Measurements from ENCODE around the gene STAT1.
"Not testable (repeated sequence)": the region's sequence is repeated elsewhere in the genome, so short reads cannot be mapped to it uniquely, and the experiment has no call there.

STAT1 gene

DNA sequence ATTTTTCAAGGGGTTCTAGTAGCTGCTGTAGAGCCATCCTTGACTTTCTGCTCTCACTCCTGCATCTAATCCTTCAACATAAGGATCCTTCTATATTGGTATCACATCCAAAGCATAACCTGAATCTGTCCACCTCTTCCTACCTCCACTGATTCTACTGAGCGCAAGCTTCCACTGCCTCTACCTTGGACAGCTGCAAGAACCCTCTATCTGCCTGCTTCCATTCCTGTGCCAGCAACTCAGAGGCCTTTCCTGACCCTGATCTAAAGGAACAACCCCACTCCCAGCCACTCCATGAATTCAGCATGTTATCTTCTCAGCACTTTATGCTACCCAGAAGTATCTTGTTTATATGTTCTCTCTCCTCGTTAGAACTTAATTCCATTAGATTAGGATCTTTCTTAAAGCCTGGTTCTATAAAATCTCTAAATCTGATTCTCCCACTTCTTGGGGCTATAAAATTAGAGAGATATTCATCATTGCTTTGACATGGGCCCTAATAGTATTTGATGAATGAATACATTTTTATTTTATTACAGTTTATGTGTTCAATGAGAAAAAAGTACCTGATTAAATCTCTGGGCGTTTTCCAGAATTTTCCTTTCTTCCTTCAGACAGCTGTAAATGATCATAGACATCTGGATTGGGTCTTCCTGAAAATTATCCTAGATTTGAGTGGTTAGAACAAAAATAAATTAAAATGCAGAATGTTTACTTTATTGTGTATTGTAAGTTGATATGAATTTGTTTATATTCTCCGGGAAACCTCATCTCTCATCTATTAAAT, 6.8 kb downstream of the STAT1 start:
- DNase-seq (ENCODE audit: low read depth), result no peak

DNA sequence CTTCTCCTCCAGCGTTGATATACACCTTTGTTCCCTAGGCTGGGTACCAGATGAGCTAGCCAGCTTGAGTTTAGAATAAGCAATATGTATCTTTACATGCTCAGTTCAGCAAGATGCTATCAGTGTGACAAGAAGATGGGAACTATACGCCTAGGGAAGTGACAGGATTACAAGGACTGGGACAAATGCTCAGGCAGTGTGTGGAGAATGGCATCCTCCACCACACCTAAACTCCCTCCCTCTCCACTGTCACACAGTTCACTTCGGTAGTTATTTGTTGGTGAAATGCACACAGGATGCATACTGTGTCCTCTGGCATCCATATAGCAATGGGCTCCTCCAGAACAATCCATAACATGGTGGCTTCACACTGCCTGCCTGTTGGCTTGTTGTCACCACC, 7.7 kb downstream of the STAT1 start:
- DNase-seq (ENCODE audit: low read depth), result no peak

DNA sequence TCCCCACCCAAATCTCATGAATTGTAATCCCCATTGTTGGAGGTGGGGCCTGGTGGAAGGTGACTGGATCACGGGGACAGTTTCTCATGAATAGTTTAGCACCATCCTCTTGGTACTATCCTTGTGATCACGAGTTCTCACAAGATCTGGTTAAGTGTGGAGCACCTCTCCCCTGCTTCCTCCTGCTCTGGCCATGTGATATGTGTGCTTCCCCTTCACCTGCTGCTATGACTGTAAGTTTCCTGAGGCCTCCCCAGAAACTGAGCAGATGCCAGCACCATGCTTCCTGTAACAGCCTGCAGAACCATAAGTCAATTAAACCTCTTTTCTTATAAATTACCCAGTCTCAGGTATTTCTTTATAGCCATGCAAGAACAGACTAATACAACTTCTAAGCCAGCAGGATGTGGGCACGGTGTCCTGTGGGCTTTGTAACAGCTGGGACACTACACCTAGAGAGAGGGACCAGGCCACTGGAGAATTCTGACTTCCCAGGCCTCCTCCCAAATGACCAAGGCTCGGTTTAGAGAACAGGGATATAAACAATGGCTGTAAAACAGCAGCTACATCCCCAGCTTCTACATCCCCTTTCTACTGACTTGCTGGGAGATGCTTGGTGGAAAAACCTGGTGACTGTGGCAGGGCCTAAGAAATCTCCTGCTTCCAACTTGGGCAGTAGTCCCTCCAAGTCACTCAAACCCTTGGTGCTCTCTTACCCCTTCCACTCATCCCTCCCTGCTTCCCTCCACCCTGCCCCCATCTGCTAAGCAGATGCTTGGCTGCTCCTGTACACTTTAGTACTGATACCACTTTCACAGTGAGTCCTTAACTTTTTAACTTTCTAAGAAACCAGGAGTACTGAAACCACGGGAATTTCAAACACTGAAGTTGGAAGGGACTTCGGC, 10.3 kb downstream of the STAT1 start:
- no peak for DNase-seq (ENCODE audit: low read depth)

DNA sequence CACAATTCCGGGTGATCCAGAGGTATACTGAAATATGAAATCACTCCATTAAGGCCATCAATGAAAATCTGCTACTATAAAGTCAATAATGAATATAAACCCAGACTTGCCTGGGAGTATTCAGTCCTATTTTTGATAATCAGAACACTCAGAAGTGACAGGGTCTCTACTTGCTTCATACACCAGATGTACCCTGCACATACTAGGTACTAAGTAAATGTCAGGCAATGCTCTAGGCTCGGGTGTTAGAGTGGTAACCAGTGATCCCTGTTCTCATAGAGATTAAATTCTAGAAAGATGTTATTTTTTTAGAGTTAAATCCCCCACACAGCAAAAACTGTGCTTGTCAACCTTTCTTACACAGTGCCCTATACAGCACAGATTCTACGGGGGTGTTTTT, 12.3 kb downstream of the STAT1 start:
- DNase-seq (ENCODE audit: low read depth), result no peak

DNA sequence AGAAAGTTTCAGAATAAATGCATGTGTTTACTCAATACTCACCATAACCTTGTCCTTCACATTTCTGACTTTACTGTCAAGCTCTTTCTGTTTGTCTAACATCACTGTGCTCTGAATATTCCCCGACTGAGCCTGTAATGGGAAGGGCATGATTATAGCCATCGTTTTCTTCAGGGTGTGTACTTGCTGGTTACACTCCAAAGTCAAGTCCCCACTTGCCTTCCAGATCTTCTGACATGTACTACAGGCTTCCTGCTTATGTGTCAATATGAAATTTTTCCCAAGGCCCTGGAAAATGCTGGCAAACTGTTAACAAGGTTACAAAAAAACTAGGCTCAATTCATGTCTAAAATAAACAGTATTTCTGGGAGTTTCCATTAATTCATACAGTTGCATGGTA, 12.9 kb downstream of the STAT1 start:
- no peak for DNase-seq (ENCODE audit: low read depth)

DNA sequence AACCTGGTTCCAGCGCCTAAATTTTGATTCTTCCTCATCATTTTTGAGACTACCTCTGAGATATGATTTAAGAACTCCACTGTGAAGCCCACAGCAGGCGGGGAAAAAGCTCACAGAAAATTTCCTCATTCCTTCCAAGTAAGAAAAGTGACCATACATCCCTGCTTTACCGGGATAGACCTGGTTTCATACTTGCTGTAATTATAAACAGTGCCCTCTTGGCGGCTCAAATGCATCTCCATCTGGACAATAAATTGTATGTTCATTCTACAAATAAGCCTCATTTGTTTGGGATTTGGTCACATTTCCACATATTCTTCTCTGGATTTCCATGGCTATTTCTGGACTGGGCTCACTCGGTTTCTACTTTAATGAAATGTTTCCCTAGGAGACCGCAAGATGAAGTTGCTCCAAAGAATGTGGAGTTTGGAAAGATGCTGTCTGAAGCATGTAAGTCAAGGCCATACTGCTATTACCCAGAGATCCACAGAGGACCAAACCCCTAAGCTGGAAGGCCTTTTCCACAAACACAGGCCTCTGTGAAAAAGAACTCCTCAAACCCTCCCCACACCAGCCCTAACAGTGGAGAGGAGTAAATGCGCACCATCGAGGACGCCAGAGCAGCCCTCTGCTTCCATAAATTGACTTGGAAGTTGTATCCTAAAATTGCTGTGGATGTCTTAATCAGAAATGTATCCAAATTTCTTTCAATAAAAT, 13.9 kb downstream of the STAT1 start:
- no peak for DNase-seq (ENCODE audit: low read depth)

DNA sequence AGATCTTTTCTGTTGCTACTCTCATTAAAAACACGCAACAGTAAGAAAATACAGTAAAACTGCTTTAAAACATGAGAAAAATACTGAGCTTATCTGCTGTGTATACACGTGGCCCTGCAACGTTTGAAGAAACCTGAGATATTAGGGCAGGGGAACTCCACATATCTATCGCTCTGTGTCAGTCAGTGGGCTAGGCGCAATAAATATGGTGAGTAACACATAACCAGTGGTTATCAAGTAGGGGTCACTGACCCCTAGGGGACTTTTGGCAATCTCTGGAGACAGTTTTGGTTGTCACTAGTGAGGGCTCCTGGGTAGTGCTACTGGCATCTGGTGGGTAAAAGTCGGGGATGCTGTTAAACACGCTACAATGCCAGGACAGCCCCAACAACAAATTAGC, 14.9 kb downstream of the STAT1 start:
- no peak for DNase-seq (ENCODE audit: low read depth)

DNA sequence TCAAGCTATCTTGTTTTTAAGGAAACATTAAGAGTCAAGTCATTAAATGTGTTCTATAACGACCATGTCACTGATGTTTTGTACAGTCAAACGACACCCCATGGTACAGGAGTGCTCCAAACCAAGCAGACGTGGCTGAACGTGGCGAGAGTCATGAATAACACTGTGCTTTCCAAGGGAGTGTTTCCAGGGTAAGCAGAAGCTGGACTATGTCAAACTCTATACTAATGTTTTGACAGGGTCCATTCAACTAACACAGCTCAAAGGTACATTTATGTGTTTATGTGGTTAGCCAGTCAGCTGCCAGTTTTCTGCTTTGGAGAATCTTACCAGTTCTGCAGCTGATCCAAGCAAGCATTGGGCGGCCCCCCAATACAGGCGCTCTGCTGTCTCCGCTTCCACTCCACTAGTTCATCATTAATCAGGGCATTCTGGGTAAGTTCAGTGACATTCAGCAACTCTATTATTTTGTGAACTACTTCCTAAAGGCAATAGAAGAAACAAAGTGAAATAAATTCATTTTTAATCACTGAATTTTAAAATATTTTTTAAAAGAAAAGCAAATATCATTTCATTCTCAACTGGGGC, 16.4 kb downstream of the STAT1 start:
- DNase-seq (ENCODE audit: low read depth), result no peak

DNA sequence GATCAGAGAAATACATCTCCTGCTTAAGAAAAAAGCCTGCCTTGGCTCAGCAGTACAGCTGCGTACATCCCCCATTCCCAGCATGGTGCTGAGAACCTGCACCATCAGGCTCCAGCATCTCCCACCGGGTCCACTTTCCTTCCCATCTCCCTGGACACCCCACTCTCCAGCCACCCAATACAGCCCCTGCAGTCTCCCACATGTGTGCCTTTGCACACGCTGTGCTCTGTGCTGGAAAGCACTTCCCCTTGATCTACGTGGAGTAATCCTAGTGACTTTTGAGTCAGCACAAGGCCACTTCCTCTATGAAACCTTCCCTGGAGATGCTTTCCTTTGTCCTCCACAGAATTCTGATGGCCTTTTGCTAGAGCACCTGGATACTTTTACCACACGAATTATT, 17.0 kb downstream of the STAT1 start:
- DNase-seq (ENCODE audit: low read depth), result no peak

DNA sequence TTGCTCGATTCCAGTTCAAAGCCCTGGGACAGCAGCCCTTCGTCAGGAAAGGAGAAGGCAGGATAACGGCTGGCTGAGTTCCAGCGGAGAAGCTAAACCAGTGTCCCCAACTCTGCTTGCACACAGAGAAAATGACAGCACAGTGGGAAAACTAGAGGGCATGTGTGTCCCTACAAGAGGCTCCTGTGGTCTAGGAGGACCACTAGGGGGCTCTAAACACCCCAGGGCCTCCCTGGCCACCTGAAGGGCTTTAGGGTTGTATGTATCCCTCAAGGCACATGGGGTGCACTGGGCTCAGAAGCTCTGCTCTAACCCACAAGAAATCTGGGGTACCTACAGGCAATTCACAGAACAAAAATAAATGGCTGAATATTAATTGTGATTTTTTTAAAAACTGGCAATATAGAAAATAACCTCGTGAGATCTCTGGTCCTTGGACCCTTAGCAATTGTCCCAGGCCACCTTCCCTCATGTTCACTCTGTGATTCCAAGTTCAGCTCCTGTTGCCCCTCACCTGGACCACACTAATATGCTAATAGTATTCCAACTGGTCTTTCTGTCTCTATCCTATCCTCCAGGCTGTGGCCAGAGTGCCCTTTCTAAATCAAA, 17.5 kb downstream of the STAT1 start:
- no peak for DNase-seq (ENCODE audit: low read depth)

DNA sequence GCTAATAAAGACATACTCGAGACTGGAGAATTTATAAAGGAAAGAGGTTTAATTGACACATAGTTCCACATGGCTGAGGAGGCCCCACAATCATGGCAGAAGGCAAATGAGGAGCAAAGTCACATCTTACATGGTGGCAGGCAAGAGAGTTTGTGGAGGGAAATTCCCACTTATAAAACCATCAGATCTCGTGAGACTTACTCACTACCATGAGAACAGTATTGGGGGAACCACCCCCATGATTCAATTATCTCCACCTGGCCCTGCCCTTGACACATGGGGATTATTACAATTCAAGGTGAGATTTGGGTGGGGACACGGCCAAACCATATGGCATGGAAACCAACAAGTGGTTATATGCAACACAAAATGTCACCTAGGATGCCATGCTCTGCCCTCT, 18.7 kb downstream of the STAT1 start:
- not testable (repeated sequence) for DNase-seq (ENCODE audit: low read depth)

DNA sequence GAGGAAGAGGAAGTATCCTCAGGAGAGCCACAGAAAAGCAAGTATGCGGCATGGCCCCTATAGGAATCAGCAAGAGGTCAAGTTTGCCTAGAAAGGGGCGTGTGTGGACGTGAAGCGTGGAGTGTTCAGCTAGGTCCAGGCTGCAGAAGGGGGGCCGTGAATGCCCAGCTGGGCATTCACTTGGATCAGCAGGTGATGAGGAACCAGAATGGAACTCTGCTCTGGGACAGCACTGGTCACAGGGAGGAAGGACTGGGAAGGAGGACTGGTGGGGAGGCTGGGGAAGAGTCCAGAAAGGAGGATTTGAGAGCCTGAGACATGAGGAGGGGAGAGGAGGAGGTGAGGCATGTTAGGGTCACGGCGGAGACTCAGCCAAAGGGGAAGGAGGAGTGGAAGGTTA, 19.8 kb downstream of the STAT1 start:
- DNase-seq (ENCODE audit: low read depth), result no peak

DNA sequence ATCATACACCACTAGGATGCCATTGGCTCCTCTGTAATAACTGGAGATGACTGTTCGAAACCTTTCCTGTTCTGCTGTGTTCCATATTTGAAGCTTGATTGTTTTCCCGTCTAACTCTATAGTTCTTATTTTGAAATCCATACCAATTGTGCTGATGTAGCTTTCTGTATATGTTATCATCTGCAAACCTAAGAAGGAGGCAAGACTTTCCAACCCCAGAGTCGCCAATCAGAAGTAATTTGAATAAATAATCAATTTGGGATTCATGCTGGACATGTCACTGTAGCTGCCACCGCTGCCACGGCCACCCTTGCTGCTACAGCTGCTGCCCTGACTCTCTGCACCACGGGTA, 20.7 kb downstream of the STAT1 start:
- no peak for DNase-seq (ENCODE audit: low read depth)

DNA sequence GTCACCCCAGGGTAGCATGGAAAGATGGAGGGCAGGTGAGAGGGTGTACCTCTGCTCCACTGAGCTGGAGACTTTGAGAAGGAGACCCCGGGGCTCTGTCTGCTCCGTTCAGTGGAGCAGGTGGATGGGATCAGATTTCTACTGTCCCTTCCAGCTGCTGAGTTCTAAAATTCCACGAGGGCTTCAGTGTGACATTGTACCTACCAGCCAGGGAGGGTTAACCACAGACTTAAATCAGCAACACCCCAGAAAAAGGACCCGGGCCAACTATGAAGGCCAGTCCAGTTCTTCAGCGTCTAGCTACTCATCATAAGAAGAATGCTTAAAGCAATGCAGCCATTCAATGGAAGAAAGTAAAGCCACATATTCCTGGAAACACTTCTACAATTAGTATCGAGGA, 23.8 kb downstream of the STAT1 start:
- no peak for DNase-seq (ENCODE audit: low read depth)

DNA sequence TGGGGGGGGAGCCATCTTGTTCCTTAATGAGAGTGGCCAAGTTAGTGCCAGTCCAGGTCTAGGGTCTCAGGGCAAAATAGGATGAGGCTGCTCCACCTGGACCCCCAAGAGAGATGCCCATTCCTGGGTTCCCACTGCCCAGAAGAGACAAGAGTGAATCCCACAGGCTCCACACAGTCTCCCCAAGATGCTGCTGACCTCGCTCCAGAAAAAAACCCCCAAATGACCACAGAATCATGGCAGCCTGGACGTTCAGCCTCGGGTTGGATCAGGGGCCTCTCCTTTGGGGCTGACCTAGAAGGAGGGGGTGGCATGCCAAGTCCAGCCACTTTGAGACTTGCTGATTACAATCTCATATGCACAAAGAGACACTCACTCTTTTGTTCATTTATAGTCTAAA, 25.1 kb downstream of the STAT1 start:
- no peak for DNase-seq (ENCODE audit: low read depth)

DNA sequence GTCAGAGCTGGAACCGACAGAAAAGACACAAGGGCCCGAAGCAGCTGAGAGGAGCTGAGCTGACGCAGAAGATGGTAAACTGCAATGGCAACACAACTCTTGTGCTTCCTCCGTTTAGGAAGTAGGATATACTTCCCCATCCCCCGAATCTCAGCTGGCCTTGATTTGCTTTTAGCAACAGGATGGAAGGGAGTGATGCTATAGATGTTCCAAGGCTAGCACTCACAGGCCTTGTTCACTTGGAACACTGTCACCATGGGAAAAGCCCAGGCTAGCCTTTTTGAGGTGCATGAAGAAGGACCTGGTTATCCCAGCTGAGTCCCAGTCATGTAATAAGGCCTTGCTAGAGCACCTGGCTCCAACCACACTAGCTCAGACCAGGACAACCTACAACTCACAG, 26.0 kb downstream of the STAT1 start:
- DNase-seq (ENCODE audit: low read depth), result no peak

DNA sequence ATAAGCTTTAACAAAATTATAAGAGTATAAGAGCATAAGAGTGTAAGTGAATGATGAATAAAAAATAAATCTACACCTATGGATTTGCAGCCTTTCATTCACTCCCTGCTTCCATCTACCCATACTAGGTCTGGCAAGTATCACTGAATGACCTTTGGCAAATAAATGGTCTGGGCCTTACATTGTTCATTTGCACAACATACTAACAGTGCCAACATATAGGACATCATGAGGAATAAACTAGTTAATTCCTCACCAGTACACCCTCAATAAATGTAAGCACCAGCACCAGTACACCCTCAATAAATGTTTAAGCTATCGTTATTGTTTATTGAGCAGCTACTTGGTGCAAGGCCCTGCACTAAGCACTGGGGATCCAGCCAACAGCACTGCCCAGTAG, 26.9 kb downstream of the STAT1 start:
- no peak for DNase-seq (ENCODE audit: low read depth)

DNA sequence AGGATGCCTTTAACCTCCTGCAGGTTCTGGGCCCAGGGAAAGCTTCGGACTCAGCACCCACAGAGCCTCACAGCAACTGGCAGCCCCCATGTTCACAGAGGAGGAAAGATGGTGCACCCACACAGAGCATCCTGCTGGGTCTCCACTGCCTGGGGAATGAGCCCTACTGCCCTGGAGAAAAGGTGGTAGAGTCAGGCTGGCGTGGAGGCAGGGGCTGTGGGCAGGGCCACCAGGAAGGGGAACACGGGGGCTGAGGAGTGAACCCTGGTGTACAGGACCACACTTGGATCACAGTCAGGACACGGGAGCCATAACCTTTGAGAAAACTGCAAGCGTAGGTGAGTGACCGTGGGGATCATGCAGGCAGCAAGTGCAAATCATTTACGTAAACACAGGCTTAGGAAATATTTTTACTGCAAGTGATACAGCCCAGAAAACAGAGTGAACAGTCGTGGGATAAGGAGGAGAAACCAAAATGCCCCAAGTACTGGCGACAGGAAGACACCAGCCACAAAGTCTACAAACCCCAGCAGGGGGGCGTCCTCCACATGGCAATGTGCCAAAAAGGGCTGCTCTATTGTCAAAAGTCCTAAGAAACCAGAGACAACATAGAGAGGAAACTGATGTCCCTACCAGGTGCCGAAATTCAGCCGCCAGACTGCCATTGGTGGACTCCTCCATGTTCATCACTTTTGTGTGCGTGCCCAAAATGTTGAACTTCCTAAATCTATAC, 27.6 kb downstream of the STAT1 start:
- DNase-seq (ENCODE audit: low read depth), result no peak

DNA sequence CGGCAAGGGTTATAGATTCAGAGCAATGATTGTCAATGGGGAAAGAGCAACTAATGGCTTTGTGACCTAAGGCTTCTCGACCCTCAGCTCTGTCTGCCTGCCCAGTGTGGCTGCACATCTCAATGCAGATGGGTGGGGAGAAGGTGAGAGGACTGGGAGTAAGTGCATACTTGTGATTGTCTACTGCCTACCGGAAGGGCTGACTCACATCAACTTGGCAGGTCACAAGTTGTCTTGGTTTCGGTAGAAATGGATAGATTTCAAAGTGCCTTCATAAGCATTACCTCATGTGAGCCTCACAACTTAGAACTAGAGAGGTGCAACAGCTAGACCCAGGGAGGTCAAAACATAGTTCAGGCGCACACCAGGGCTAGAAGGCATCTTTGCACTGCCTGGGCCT, 29.4 kb downstream of the STAT1 start:
- DNase-seq (ENCODE audit: low read depth), result no peak

DNA sequence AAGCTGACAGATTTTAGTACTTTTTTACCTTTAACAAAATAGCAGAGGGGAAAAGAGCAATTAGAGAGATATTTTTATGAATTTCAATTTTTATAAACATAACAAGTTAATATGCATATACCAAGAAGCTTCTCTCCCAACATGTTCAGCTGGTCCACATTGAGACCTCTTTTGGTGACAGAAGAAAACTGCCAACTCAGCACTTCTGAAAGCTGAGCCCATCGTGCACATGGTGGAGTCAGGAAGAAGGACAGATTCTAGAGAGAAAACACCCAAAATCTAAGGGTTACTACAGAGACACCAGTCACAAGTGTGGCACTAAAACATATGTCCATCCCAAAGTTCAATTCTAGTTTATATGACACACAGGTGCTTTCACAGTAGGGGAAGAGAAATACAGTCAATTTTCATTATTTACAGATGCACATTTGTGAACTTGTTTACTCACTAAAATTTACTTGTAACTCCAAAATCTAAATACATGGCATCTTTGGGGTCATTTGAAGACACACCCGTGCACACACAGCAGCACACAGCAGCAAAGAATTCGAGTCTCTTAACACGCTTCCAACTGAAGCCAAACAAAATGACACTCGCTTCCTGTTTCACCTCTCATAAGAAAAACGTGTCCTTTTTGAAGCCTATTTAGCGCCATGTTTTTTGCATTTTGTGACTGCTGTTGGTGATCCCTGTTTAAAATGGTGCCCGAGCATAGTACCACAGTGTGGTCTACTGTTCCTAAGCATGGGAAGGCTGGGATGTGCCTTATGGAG, 31.5 kb downstream of the STAT1 start:
- DNase-seq (ENCODE audit: low read depth), result no peak

DNA sequence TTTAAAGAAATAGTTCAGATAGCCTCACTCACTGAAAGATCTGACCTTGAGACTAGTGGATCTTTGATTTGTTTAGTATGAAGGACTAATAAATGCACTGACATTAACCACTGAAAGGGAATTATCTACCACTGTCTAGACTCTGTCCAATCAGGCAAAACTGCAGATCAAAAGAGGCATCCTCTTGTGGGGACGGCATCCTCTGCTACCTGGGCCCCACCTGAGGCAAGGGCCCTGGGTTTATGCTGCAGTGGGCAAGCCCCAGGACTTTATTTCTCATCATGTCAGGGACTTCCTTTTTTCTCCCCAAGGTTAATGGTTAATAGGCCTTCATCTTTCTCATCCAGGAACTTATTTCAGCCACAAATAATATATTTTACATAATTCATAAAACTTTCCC, 32.2 kb downstream of the STAT1 start:
- no peak for DNase-seq (ENCODE audit: low read depth)
